A549 (cell line): Measurements from ENCODE around the gene CCDC60.

ENCODE experiments used
- BCL3 ChIP-seq: fragments of >200 bp; sonication (Bioruptor Twin); formaldehyde crosslinking; IDR thresholded peaks from 3 replicates; pipeline ENCODE4 v1.6.1; 2016
- CEBPB ChIP-seq, 2 experiments: fragments of >200 bp in 1 of 2; sonication (Bioruptor Twin) in 1 of 2; formaldehyde crosslinking in 1 of 2; IDR thresholded peaks; 2 replicates each; pipeline ENCODE4 v1.6.1; 2012 to 2016
- CTCF ChIP-seq: fragments of >200 bp; sonication (Bioruptor Twin); formaldehyde crosslinking; IDR thresholded peaks from 3 replicates; pipeline ENCODE4 v1.5.1; 2016
- E2F6 ChIP-seq: IDR thresholded peaks from 2 replicates; pipeline ENCODE4 v1.6.1; 2012; ENCODE audit warnings: low read depth, borderline replicate concordance
- ELK1 ChIP-seq: fragments of 150-350 bp; IDR thresholded peaks from 2 replicates; pipeline ENCODE4 v1.6.1; 2014; ENCODE audit warnings: low read depth, mild to moderate bottlenecking, low read length
- KDM1A ChIP-seq: fragments of 200-600 bp; sonication (generic); IDR thresholded peaks from 2 replicates; pipeline ENCODE4 v1.6.1; 2016; ENCODE audit warnings: low read depth, mild to moderate bottlenecking
- KDM5A ChIP-seq: fragments of 200-600 bp; sonication (generic); IDR thresholded peaks from 2 replicates; pipeline ENCODE4 v1.6.1; 2016; ENCODE audit warnings: antibody characterized with exemption, mild to moderate bottlenecking
- POLR2A ChIP-seq: IDR thresholded peaks from 2 replicates; pipeline ENCODE4 v1.6.1; 2012; ENCODE audit warnings: mild to moderate bottlenecking, low read length
- RCOR1 ChIP-seq: fragments of 150-350 bp; IDR thresholded peaks from 2 replicates; pipeline ENCODE4 v1.6.1; 2014; ENCODE audit warnings: antibody characterized with exemption, low read length, low read depth
- RFX5 ChIP-seq: fragments of 450-650 bp; IDR thresholded peaks from 2 replicates; pipeline ENCODE4 v1.7.1; 2014; ENCODE audit warnings: antibody characterized with exemption, mild to moderate bottlenecking, moderate library complexity
- SMC3 ChIP-seq: fragments of >200 bp; sonication (Bioruptor Twin); formaldehyde crosslinking; IDR thresholded peaks from 3 replicates; pipeline ENCODE4 v1.6.1; 2018; ENCODE audit warnings: inconsistent platforms
- ZSCAN20 ChIP-seq: fragments of 250-450 bp; sonication (Bioruptor Pico); IDR thresholded peaks from 2 replicates; pipeline ENCODE4 v1.8.0; 2022; ENCODE audit warnings: mild to moderate bottlenecking, moderate library complexity

GRCh38 chr12:119412306-119412705, 77.8 kb downstream of the CCDC60 start:
- TF ChIP-seq CTCF (no peak), CEBPB (IDR thresholded peaks at IDR 0.05) (no peak), KDM5A (no peak), KDM1A (no peak), POLR2A (no peak), ZSCAN20 (CRISPR knock-in tag) (no peak), E2F6 (no peak), RFX5 (no peak), ELK1 (no peak), SMC3 (no peak), BCL3 (no peak), RCOR1 (no peak)
